SK-N-SH treated with all-trans-retinoic acid at 6 μM for 48 hours (cell line): ENCODE results near the gene C19orf85.

Experiments
- ATAC-seq: fragments of 200-7000 bp; cut with Tn5 transposase; 3 replicates; pipeline ENCODE4 v1.9.1; 2020; ENCODE audit warnings: mild to moderate bottlenecking, moderate library complexity
- ARNTL ChIP-seq: fragments of 450-650 bp; formaldehyde crosslinking; IDR thresholded peaks from 2 replicates; pipeline ENCODE4 v1.5.0; 2020; ENCODE audit warnings: low read depth, mild to moderate bottlenecking, moderate library complexity, borderline replicate concordance
- BACH2 ChIP-seq: fragments of 250-450 bp; sonication (Bioruptor Pico); IDR thresholded peaks from 2 replicates; pipeline ENCODE4 v1.9.0; 2021; ENCODE audit warnings: mild to moderate bottlenecking, borderline replicate concordance
- CREB5 ChIP-seq: fragments of 250-450 bp; sonication (Bioruptor Pico); IDR thresholded peaks from 2 replicates; pipeline ENCODE4 v1.5.1; 2020; ENCODE audit warnings: low read depth, mild to moderate bottlenecking, moderate library complexity
- CSRNP3 ChIP-seq: fragments of 250-450 bp; sonication (Bioruptor Pico); IDR thresholded peaks from 2 replicates; pipeline ENCODE4 v1.5.1; 2021; ENCODE audit warnings: mild to moderate bottlenecking, moderate library complexity
- ESRRG ChIP-seq: fragments of 250-450 bp; sonication (Bioruptor Pico); IDR thresholded peaks from 2 replicates; pipeline ENCODE4 v1.6.1; 2021; ENCODE audit warnings: mild to moderate bottlenecking
- GLIS3 ChIP-seq: fragments of 250-450 bp; sonication (Bioruptor Pico); IDR thresholded peaks from 2 replicates; pipeline ENCODE4 v1.5.0; 2020; ENCODE audit warnings: mild to moderate bottlenecking, moderate library complexity
- OSR1 ChIP-seq: fragments of 250-450 bp; sonication (Bioruptor Pico); IDR thresholded peaks from 2 replicates; pipeline ENCODE4 v1.8.0; 2022; ENCODE audit warnings: moderate library complexity, mild to moderate bottlenecking, inconsistent platforms
- PATZ1 ChIP-seq: fragments of 250-450 bp; sonication (Bioruptor Pico); IDR thresholded peaks from 2 replicates; pipeline ENCODE4 v1.8.0; 2020; ENCODE audit warnings: mild to moderate bottlenecking, moderate library complexity, borderline replicate concordance
- RARB ChIP-seq: fragments of 250-450 bp; sonication (Bioruptor Pico); IDR thresholded peaks from 2 replicates; pipeline ENCODE4 v1.8.0; 2021; ENCODE audit warnings: mild to moderate bottlenecking, moderate library complexity
- SNAI2 ChIP-seq: fragments of 250-450 bp; sonication (Bioruptor Pico); IDR thresholded peaks from 2 replicates; pipeline ENCODE4 v1.5.0; 2020; ENCODE audit warnings: mild to moderate bottlenecking, moderate library complexity
- TCF4 ChIP-seq: fragments of 250-450 bp; sonication (Bioruptor Pico); IDR thresholded peaks from 2 replicates; pipeline ENCODE4 v1.8.0; 2021; ENCODE audit warnings: mild to moderate bottlenecking, moderate library complexity, borderline replicate concordance
- TSHZ2 ChIP-seq: fragments of 250-450 bp; sonication (Bioruptor Pico); IDR thresholded peaks from 2 replicates; pipeline ENCODE4 v1.5.0; 2020; ENCODE audit warnings: mild to moderate bottlenecking, moderate library complexity
- ZC3H10 ChIP-seq: fragments of 250-450 bp; sonication (Bioruptor Pico); IDR thresholded peaks from 2 replicates; pipeline ENCODE4 v1.5.1; 2021; ENCODE audit warnings: mild to moderate bottlenecking, moderate library complexity
- ZFP3 ChIP-seq: fragments of 250-450 bp; sonication (Bioruptor Pico); IDR thresholded peaks from 2 replicates; pipeline ENCODE4 v1.5.0; 2020; ENCODE audit warnings: mild to moderate bottlenecking, moderate library complexity
- ZFP30 ChIP-seq: fragments of 450-650 bp; formaldehyde crosslinking; IDR thresholded peaks from 2 replicates; pipeline ENCODE4 v1.5.0; 2022; ENCODE audit warnings: mild to moderate bottlenecking, moderate library complexity
- ZNF565 ChIP-seq: fragments of 450-650 bp; formaldehyde crosslinking; conservative IDR thresholded peaks from 2 replicates; pipeline ENCODE4 v1.5.0; 2020; ENCODE audit warnings: low read depth, mild to moderate bottlenecking, moderate library complexity
- ZNF70 ChIP-seq: fragments of 450-650 bp; formaldehyde crosslinking; IDR thresholded peaks from 2 replicates; pipeline ENCODE4 v1.5.0; 2020; ENCODE audit warnings: mild to moderate bottlenecking, moderate library complexity
- ZNF8 ChIP-seq: fragments of 450-650 bp; formaldehyde crosslinking; IDR thresholded peaks from 2 replicates; pipeline ENCODE4 v1.5.0; 2020; ENCODE audit warnings: mild to moderate bottlenecking, moderate library complexity

Gene C19orf85

GRCh38 chr19:55464662-55465054 is at the start of gene C19orf85:
Gene C19orf85, minus strand, starts transcription at chr19:55464751. Its CDS starts 197 bp downstream, at chr19:55464554.
- no peak for TF ChIP-seq ZNF565
- TF ChIP-seq ZNF8 (CRISPR knock-in tag), result no peak
- TF ChIP-seq ZNF70 (CRISPR knock-in tag), result no peak
- no peak for TF ChIP-seq OSR1 (CRISPR knock-in tag)
- no peak for TF ChIP-seq SNAI2
- no peak for TF ChIP-seq PATZ1 (CRISPR knock-in tag)
- no peak for TF ChIP-seq CREB5 (CRISPR knock-in tag)
- TF ChIP-seq CSRNP3 (CRISPR knock-in tag), result no peak
- TF ChIP-seq TSHZ2, result no peak
- TF ChIP-seq ZFP3, result no peak
- no peak for TF ChIP-seq RARB (CRISPR knock-in tag)
- TF ChIP-seq GLIS3 (CRISPR knock-in tag), result no peak
- no peak for TF ChIP-seq ZC3H10 (CRISPR knock-in tag)

GRCh38 chr19:55508120-55508519 is 43.6 kb upstream of the C19orf85 start:
- no peak for TF ChIP-seq BACH2 (CRISPR knock-in tag)
- ATAC-seq, result no peak

More at GRCh38 chr19:55464662-55465054, at the start of gene C19orf85:
- no peak for ATAC-seq

- no peak for TF ChIP-seq ZFP3
- ATAC-seq, result no peak
Observed at GRCh38 chr19:55504981-55505380, 40.4 kb upstream of the C19orf85 start.

- TF ChIP-seq CSRNP3 (CRISPR knock-in tag), result no peak
- no peak for TF ChIP-seq BACH2 (CRISPR knock-in tag)
- no peak for ATAC-seq
Observed at GRCh38 chr19:55504252-55504603, 39.7 kb upstream of the C19orf85 start.

GRCh38 chr19:55503502-55504251 is 39.1 kb upstream of the C19orf85 start:
- no peak for TF ChIP-seq ZNF565
- TF ChIP-seq ARNTL (CRISPR knock-in tag), result no peak
- no peak for TF ChIP-seq ESRRG (CRISPR knock-in tag)
- no peak for TF ChIP-seq TCF4
- TF ChIP-seq RARB (CRISPR knock-in tag), result no peak
- TF ChIP-seq ZFP30, result no peak
- TF ChIP-seq, all 23 proteins: peak for 0
- ATAC-seq, result peak; percentile 95
